Central memory CD8-positive, alpha-beta T cell (primary cell): ENCODE measurements around the gene SYT2.

Experiments
- ATAC-seq: fragments of 150-1000 bp; cut with Tn5 transposase; replicated peaks from 2 replicates; pipeline ENCODE4 v1.10.0; 2022; ENCODE audit warnings: mild to moderate bottlenecking, moderate FRiP score, moderate number of reproducible peaks; ENCODE audit not compliant: poor library complexity, severe bottlenecking; ENCODE audit errors: extremely low read depth
- DNase-seq, 2 donors: peaks; one replicate each; pipeline ENCODE4 v3.0.0; 2021; ENCODE audit warnings: low spot score in 2 of 2
- H3K27ac Mint-ChIP-seq: one replicate; pipeline ENCODE4 v1.8.0; 2022; ENCODE audit warnings: low read depth, mild to moderate bottlenecking, moderate library complexity, mixed read lengths
- H3K27me3 Mint-ChIP-seq: one replicate; pipeline ENCODE4 v1.8.0; 2022; ENCODE audit warnings: mixed read lengths
- H3K36me3 Mint-ChIP-seq: one replicate; pipeline ENCODE4 v1.8.0; 2022; ENCODE audit warnings: mild to moderate bottlenecking, moderate library complexity, mixed read lengths; ENCODE audit not compliant: insufficient read depth
- H3K4me1 Mint-ChIP-seq: one replicate; pipeline ENCODE4 v1.8.0; 2022; ENCODE audit warnings: mixed read lengths
- H3K4me3 Mint-ChIP-seq: one replicate; pipeline ENCODE4 v1.8.0; 2022; ENCODE audit warnings: mild to moderate bottlenecking, moderate library complexity, mixed read lengths
- H3K9me3 Mint-ChIP-seq: one replicate; pipeline ENCODE4 v1.8.0; 2022; ENCODE audit warnings: mixed read lengths

SYT2 gene

DNA sequence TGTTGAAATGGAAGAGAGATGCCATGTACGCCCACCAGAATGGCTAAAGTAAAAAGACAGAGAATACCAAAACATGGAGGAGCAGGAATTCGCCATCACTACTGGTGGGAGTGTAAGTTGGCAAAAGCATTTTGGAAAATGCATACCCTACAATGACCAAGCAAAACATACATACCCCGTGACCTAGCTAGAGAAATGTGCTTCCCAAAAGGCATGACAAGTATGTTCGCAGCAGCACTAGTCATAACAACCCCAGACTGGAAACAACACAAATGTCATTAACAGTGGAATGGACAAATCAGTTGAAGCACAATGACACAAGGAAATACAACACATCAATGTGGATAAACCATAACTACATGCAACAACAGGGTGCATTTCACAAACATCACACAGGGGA, 27.2 kb downstream of the SYT2 start:
- Mint-ChIP-seq H3K27ac (no peak overlapping the region), H3K9me3 (peaks cover 7% of the 10 kb centered on the region), H3K27me3 (peaks cover 85% of the 10 kb centered on the region), H3K4me3 (no peak overlapping the region), H3K4me1 (no peaks in the 10 kb centered on the region), H3K36me3 (no peaks in the 10 kb centered on the region)
- DNase-seq (no peak), ATAC-seq (no peak)

DNA sequence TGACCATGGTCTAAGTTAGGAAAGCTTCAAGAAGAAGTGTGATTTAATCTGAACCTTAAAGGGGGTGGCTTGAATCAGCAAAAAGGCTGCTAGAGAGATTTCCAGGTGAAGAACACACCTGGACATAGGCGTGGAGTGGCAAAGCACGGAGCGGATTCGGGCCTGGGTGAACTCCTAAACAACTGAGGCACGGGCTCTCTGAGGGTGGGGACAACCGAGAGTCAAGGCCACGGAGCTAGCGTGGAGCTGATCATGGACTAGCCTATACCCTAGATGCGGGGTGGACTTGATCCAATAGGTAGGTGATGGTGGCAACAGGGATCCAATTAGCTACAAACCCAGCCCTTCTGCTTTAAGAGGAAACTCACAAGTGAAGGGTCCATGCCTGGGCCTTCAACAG, 27.8 kb downstream of the SYT2 start:
- H3K9me3 Mint-ChIP-seq: peaks cover 7% of the 10 kb centered on the region
- no peak for DNase-seq
- no peaks in the 10 kb centered on the region for H3K4me1 Mint-ChIP-seq
- H3K27ac Mint-ChIP-seq: no peak overlapping the region
- H3K36me3 Mint-ChIP-seq: no peaks in the 10 kb centered on the region
- no peak overlapping the region for H3K4me3 Mint-ChIP-seq
- no peak for ATAC-seq
- H3K27me3 Mint-ChIP-seq: peaks cover 79% of the 10 kb centered on the region

DNA sequence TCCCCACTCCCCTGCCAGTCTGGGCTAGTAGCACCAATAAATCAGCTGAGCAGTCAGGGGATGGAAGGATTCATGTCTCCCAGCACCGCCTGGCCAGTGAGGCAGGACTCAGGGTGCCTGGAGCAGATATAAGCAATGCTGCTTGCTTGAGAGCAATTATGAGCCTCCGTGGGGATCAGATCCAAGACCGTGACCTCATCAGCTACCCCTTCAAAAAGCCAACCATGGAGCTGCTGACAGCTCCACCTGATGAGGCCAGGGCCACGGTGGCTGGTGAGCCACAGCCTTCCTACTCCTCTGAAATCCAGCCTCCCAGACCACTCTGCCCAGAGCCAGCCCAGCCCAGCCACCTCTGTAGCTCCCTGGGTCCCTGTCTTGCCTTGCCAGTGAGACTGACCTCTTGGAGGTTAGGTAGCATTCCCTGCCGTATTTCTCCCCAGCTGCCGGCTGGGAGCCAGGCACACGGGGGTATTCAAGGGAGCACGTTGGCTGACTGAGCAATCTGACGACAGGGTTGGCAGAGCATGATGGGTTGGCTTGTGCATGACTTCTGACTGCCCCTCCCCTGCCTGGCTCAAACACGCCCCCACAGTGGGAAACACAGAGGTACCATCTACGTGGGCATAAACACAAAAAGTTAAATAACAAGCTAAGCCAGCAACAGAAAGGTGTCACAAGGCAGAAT, 28.4 kb downstream of the SYT2 start:
- Mint-ChIP-seq H3K27me3 (peaks cover 78% of the 10 kb centered on the region), H3K4me3 (no peak overlapping the region), H3K27ac (no peak overlapping the region), H3K9me3 (peaks cover 10% of the 10 kb centered on the region), H3K4me1 (no peaks in the 10 kb centered on the region), H3K36me3 (no peaks in the 10 kb centered on the region)
- DNase-seq (no peak), ATAC-seq (no peak)

DNA sequence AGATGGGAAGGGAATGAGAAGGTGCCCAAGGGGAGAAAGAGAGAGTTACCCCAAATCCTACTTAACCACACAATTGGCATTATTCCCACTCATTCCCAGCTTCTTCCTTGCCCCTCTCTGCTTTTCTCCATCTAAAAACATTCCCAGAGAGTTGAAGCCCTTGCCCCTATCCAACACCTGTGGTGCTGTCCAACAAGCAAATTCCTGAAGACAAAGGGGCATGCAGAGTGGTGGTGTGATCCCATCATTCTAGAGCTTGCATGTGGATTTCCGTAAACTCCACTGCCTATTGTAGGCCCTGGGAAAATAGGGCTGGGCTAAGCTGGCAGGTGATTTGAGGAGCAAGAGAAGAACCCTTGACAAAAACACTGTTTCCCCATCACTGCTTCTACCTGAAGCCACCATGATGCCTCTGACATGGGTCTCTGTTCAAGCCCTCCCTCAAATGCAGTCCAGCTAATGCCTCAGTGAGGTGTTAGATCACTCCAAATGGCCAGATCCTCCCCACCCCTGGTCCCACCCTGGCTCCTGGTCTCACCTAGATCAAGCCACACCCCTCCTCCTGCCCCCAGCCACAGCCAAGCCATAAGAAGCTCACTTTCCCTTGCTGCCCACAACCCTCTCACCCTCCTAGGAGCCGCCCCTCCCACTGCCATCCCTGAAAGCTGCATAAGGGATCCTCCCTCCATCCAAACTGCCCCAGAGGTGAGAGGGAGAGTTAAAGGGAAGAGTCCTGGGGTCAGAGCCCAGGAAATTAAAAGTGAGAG, 29.5 kb downstream of the SYT2 start:
- no peak for DNase-seq
- Mint-ChIP-seq H3K4me3 (no peak overlapping the region), H3K4me1 (no peaks in the 10 kb centered on the region), H3K36me3 (no peaks in the 10 kb centered on the region), H3K9me3 (peaks cover 12% of the 10 kb centered on the region), H3K27me3 (peaks cover 80% of the 10 kb centered on the region), H3K27ac (no peak overlapping the region)
- no peak for ATAC-seq

DNA sequence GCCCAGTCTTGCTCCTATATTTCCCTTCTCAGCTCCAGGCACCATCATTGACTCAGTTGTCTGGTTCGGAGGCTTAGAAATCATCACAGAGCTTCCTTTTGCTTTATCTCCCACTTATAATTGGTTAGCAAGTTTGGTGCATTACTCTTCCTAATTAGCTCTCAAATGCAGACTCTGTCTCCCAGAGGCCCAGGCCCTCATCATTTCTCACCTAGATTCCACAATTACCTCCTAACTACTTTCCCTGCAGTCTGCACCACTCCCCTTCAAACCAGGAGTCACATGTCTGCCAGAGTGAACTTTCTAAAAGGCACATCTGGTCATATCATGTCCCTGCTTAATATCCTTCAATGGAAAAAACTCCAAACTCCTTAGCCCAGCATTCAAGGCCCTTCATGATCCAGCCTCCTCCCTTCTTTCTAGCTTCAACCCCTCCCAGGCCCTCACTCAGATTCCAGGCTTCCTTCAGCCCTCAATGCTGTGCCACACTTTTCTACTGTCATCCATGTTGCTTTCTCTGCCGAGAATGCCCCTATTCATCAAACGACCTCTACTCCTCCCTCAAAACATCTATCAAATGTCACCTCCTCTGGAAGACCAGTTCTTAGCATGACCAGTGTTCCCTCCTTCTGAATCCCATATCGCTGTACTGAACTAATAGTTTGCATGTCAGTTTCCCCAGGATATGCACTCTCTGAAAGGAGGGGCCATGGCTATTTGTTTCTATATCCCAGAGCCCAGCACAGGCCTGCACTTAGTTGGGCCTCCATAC, 30.7 kb downstream of the SYT2 start:
- DNase-seq (no peak), ATAC-seq (no peak)
- Mint-ChIP-seq H3K9me3 (peaks cover 12% of the 10 kb centered on the region), H3K4me1 (no peaks in the 10 kb centered on the region), H3K36me3 (no peaks in the 10 kb centered on the region), H3K27me3 (peaks cover 84% of the 10 kb centered on the region), H3K27ac (no peak overlapping the region), H3K4me3 (no peak overlapping the region)

DNA sequence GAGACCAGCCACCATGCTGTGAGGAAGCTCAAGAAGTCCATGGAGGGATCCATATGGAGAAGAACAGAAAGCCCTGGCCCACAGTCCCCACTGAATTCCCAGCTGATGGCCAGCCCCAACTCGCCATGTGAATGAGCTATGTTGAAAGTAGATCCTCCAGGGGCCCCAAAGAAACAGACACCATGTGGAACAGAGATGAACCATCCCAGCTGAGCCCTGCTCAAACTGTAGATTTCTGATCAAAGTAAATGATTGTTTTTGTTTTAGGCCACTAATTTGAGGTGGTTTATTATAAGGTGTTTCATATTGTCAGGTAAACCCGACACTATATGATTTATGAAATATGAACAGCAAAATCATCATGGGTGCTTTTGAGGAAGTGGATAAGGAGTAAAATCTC, 32.8 kb downstream of the SYT2 start:
- DNase-seq (no peak), ATAC-seq (no peak)
- Mint-ChIP-seq H3K27me3 (peaks cover 74% of the 10 kb centered on the region), H3K27ac (no peak overlapping the region), H3K9me3 (peaks cover 15% of the 10 kb centered on the region), H3K36me3 (no peaks in the 10 kb centered on the region), H3K4me3 (no peak overlapping the region), H3K4me1 (peaks cover 3% of the 10 kb centered on the region)

DNA sequence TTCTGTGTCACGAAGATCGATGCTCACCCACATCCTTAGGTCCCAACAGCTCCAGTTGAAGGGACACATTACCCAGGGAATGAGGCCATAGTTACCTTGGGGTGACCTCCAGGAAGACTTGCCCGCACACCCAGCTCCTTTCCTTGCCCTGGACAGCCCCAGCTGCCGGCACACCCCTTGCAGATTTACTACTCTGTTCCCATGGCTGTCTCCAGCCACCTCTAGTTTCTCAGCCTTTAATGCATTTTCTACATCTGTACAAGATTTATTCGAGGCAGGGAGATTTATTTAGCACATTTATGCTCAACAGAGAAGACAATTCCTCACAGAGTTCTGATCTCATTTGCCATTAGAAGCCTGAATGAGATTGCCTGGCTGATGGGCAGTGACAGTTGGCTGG, 36.7 kb downstream of the SYT2 start:
- no peak overlapping the region for H3K4me3 Mint-ChIP-seq
- peaks cover 35% of the 10 kb centered on the region for H3K27me3 Mint-ChIP-seq
- peaks cover 6% of the 10 kb centered on the region for H3K4me1 Mint-ChIP-seq
- no peak overlapping the region for H3K27ac Mint-ChIP-seq
- ATAC-seq: no peak
- H3K36me3 Mint-ChIP-seq: no peaks in the 10 kb centered on the region
- DNase-seq: no peak
- peaks cover 13% of the 10 kb centered on the region for H3K9me3 Mint-ChIP-seq

DNA sequence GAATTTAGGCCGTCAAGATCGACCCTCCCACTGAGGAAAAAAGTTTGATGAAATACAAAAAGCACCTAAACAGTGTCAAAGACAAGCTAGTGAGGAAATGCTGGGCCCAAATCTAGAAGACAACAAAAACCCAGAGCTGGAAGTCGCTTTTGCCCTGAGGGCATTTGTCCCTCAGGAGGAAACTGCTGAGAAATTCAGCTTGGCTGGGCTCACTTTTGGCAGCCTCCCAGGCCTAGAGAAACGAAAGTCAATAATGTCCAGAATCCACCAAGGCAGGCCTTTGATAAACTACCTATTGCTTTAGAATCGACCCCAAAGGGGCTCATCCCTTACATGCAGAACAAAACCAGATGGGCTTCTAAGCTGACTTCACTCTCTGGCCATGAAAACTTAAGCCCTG, 38.9 kb downstream of the SYT2 start:
- no peak for DNase-seq
- Mint-ChIP-seq H3K4me1 (peaks cover 6% of the 10 kb centered on the region), H3K27me3 (peaks cover 20% of the 10 kb centered on the region), H3K4me3 (no peak overlapping the region), H3K27ac (no peak overlapping the region), H3K9me3 (peaks cover 6% of the 10 kb centered on the region), H3K36me3 (no peaks in the 10 kb centered on the region)
- no peak for ATAC-seq

DNA sequence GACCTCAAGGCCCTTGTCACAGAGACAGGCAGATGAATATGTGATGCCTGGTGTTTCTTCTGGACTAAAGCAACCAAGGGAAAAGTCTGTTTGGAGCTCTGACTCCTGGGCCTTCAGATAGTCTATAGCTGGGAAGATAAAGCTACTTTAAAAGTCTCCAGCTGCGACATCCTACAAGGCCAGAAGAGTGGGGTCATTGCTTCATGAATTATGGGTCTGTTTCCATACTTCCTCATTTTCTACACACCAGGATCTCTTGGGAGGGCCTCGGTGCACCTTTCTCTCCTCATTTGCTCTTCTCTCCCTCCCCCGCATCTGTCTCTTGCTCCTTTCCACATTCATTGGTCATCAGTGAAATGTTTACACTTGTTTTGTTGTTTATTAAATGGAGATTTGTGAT, 44.8 kb downstream of the SYT2 start:
- ATAC-seq (no peak), DNase-seq (no peak)
- Mint-ChIP-seq H3K27me3 (peaks cover 36% of the 10 kb centered on the region), H3K4me3 (no peak overlapping the region), H3K36me3 (no peaks in the 10 kb centered on the region), H3K27ac (no peak overlapping the region), H3K4me1 (no peaks in the 10 kb centered on the region), H3K9me3 (no peaks in the 10 kb centered on the region)

DNA sequence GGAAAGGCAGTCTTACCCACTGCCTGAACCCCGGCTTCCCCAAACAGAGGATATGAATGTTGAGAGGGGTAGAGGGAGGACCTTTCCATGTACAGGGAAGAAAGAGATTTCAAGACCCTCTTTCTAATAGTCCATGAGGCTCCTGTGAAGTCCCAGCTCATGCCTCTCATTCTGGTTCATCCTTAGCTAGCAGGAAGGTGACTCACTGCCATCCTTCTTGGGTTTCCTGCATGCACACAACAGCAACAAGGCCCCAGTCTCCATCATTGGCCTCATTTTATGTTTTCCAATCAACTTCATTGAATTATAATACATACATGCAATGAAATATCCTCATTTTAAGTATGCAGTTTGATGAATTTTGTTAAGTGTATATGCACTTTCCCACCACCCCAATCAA, 46.2 kb downstream of the SYT2 start:
- Mint-ChIP-seq H3K27ac (no peak overlapping the region), H3K9me3 (no peaks in the 10 kb centered on the region), H3K4me1 (no peaks in the 10 kb centered on the region), H3K4me3 (no peak overlapping the region), H3K36me3 (no peaks in the 10 kb centered on the region), H3K27me3 (peaks cover 36% of the 10 kb centered on the region)
- ATAC-seq (no peak), DNase-seq (no peak)

DNA sequence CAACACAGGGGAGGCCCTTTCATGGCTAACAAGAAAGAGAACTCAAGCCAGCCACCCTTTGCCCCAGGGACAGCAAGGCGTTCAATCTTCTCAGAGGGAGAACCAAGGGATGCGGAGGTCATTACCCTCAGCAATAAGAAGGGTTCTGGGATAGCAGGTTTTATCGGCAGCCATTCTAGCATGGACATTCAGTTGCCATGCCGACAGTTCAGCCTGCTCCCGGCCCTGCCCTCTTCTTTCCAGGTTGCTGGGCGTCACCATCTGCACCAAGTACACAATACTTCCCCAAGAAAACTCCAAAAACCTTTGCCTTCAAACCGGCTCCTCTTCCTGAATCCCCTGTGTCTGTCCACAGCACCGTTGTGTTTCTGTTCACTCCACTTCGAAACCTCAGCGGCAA, 47.1 kb downstream of the SYT2 start:
- DNase-seq (no peak), ATAC-seq (no peak)
- no peaks in the 10 kb centered on the region for H3K4me1 Mint-ChIP-seq
- H3K36me3 Mint-ChIP-seq: no peaks in the 10 kb centered on the region
- peaks cover 36% of the 10 kb centered on the region for H3K27me3 Mint-ChIP-seq
- H3K9me3 Mint-ChIP-seq: no peaks in the 10 kb centered on the region
- H3K27ac Mint-ChIP-seq: no peak overlapping the region
- no peak overlapping the region for H3K4me3 Mint-ChIP-seq

DNA sequence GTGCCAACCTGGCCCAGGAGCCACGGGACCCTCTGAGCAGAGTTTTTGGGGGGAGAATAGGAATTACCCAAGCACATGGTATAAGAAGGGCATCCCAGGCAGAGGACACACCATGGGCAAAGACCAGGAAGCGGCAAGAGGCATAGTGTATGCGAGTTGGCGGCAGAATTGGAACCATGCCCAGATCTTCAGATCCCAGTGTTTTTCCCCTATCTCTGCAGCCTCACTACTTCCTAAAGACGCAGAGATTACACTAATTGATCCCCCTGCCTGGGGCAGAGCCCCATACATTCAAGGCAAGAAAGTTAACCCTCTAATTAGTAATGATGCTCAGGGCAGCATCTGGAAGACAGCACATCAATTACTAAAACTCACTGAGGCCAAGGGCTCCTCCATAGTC, 48.2 kb downstream of the SYT2 start:
- H3K4me1 Mint-ChIP-seq: no peaks in the 10 kb centered on the region
- H3K27ac Mint-ChIP-seq: no peak overlapping the region
- no peak overlapping the region for H3K4me3 Mint-ChIP-seq
- no peak for ATAC-seq
- no peaks in the 10 kb centered on the region for H3K36me3 Mint-ChIP-seq
- H3K9me3 Mint-ChIP-seq: no peaks in the 10 kb centered on the region
- H3K27me3 Mint-ChIP-seq: peaks cover 42% of the 10 kb centered on the region
- no peak for DNase-seq
